HG03432 (cell line): ENCODE measurements around the gene ELF2.
"Not testable (repeated sequence)": the region's sequence is repeated elsewhere in the genome, so short reads cannot be mapped to it uniquely, and the experiment has no call there.

Experiments
- ATAC-seq: cut with Tn5 transposase; IDR thresholded peaks from one replicate; pipeline ENCODE4 v1.9.1; 2021; ENCODE audit warnings: mild to moderate bottlenecking, moderate library complexity; ENCODE audit not compliant: unreplicated experiment

ELF2 gene

GRCh38 chr4:139144911-139145551 lies 32.0 kb downstream of the ELF2 start:
- ATAC-seq = no peak

- no peak for ATAC-seq
Measured at GRCh38 chr4:139144161-139144859, 32.7 kb downstream of the ELF2 start.

GRCh38 chr4:139142980-139143379 lies 34.0 kb downstream of the ELF2 start:
- ATAC-seq = no peak

GRCh38 chr4:139142087-139142486 lies 34.9 kb downstream of the ELF2 start:
- peak; percentile 86 for ATAC-seq

- no peak for ATAC-seq
Measured at GRCh38 chr4:139137763-139138162, 39.3 kb downstream of the ELF2 start.

- no peak for ATAC-seq
Measured at GRCh38 chr4:139134403-139134802, 42.6 kb downstream of the ELF2 start.

- no peak for ATAC-seq
Measured at GRCh38 chr4:139131209-139131870, 45.7 kb downstream of the ELF2 start.

GRCh38 chr4:139129206-139129605 lies 47.8 kb downstream of the ELF2 start:
- no peak for ATAC-seq

- ATAC-seq = no peak
Measured at GRCh38 chr4:139126898-139127297, 50.1 kb downstream of the ELF2 start.

GRCh38 chr4:139123910-139124309 lies 53.1 kb downstream of the ELF2 start:
- ATAC-seq = no peak

GRCh38 chr4:139118365-139118764 lies 58.7 kb downstream of the ELF2 start:
- no peak for ATAC-seq

- no peak for ATAC-seq
Measured at GRCh38 chr4:139115226-139115625, 61.8 kb downstream of the ELF2 start.

GRCh38 chr4:139114795-139115194 lies 62.2 kb downstream of the ELF2 start:
- not testable (repeated sequence) for ATAC-seq

- no peak for ATAC-seq
Measured at GRCh38 chr4:139112650-139113049, 64.4 kb downstream of the ELF2 start.

- no peak for ATAC-seq
Measured at GRCh38 chr4:139108567-139109128, 68.4 kb downstream of the ELF2 start.

GRCh38 chr4:139099366-139099982 lies 77.5 kb downstream of the ELF2 start:
- ATAC-seq = peak; percentile 90

- no peak for ATAC-seq
Measured at GRCh38 chr4:139092271-139092670, 84.7 kb downstream of the ELF2 start.

GRCh38 chr4:139085141-139085540 lies 91.9 kb downstream of the ELF2 start:
- ATAC-seq = no peak

- no peak for ATAC-seq
Measured at GRCh38 chr4:139084804-139085093, 92.3 kb downstream of the ELF2 start.

- ATAC-seq = peak; percentile 69
Measured at GRCh38 chr4:139083956-139084803, 92.8 kb downstream of the ELF2 start.

- peak; percentile 32 for ATAC-seq
Measured at GRCh38 chr4:139083607-139083955, 93.4 kb downstream of the ELF2 start.
